AG04449 (cell line): ENCODE results near the gene C17orf107.

Experiments used
- CTCF ChIA-PET: fragments of 350-600 bp; formaldehyde crosslinking; extraction: SDS; loops from one replicate; lab custom pipeline; 2021; ENCODE audit warnings: antibody characterized with exemption; lab: Yijun Ruan, JAX
- POLR2A ChIA-PET: fragments of 400-600, 350-600 bp; formaldehyde crosslinking; extraction: SDS; loops from one replicate; lab custom pipeline; 2020; ENCODE audit warnings: antibody characterized with exemption, inconsistent platforms; lab: Yijun Ruan, JAX
- DNase-seq: peaks from one replicate; pipeline ENCODE4 v3.0.0-alpha.2; 2010; ENCODE audit warnings: low read depth, low spot score
- H3K4me3 ChIP-seq: 2 replicates; pipeline ENCODE4 v1.5.1; 2011; ENCODE audit warnings: low read depth, mild to moderate bottlenecking, control low read depth, low read length
- CTCF ChIP-seq: IDR thresholded peaks from one replicate; pipeline ENCODE4 v1.5.1; 2011; ENCODE audit warnings: mild to moderate bottlenecking, moderate library complexity, low read length, control low read depth, inconsistent platforms; ENCODE audit not compliant: insufficient read depth; ENCODE audit errors: missing control alignments

C17orf107 gene

GRCh38 chr17:4948166-4948930 lies 49.0 kb downstream of the C17orf107 start, which contains the start of gene PFN1:
Gene PFN1, minus strand, starts transcription at chr17:4948530. Its CDS starts 136 bp downstream, at chr17:4948394.
- ChIA-PET CTCF (interaction anchor here (1.6 kb wide), 1 partner anchor 40 kb away, joined by 4 read pairs; the partner anchor contains the start of gene CAMTA2), POLR2A (interaction anchor here (0.6 to 6.9 kb wide), 7 partner anchors 8 to 136 kb away, joined by 3 to 119 read pairs (median 5); partner anchors contain the start of genes CAMTA2, INCA1, KIF1C and RNF167)
- H3K4me3 ChIP-seq: peak within 1 kb of the TSS; percentile 99
- peak; percentile 63 for DNase-seq
- TF ChIP-seq CTCF: no peak

- H3K4me3 ChIP-seq: peak overlapping the region; percentile 99
- DNase-seq: peak; percentile 38
- POLR2A ChIA-PET: interaction anchor here (0.6 to 6.9 kb wide), 6 partner anchors 8 to 59 kb away, joined by 3 to 119 read pairs (median 7); partner anchors contain the start of genes CAMTA2, INCA1, KIF1C and RNF167
- TF ChIP-seq CTCF: no peak
- CTCF ChIA-PET: interaction anchor here (1.6 kb wide), 1 partner anchor 39 kb away, joined by 4 read pairs; the partner anchor contains the start of gene CAMTA2
These were observed 49.6 kb downstream of the C17orf107 start for GRCh38 chr17:4948931-4949320.

DNA sequence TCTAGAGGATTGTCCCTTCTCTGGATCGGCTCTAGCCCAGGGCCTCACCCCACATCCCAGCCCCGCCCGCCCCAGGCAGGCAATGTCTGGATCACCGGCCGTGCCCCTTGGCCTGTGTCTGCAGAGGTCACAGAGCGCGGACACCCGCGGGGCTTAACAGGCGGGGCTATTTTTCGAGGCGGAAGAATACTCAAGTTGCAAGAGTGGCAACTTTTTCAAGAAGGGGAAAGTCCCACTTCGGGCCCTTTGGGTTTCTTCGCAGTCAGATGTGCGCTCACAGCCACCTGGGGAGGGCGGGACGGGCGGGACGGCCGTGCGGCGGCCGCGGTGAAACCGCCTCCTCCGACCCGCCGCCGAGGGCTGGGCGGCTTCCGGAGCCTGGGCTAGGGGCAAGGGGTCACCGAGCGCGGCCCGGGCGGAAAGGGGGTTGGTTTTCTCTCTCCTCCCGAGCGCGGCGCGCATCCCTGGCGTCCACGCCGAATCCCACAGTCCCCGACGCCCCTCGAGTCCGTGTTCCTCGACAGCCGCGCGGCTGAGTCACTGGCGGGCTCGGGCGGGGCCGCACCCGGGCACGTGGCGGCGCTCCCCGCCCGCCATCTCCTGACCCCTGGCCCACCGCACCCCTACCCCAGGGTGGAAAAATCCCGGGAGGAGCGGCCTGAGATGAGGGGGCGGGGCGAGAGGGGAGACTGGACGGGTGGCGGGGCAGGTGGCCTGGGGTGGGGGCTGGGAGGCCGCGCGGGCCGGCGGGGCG lies 50.2 kb downstream of the C17orf107 start:
- ChIA-PET CTCF (interaction anchor here (1.6 kb wide), 1 partner anchor 38 kb away, joined by 4 read pairs; the partner anchor contains the start of gene CAMTA2), POLR2A (interaction anchor here (1.5 to 6.9 kb wide), 4 partner anchors 8 to 17 kb away, joined by 5 to 119 read pairs (median 80); partner anchors contain the start of genes RNF167, SLC25A11 and SPAG7)

GRCh38 chr17:4950075-4950745 lies 50.9 kb downstream of the C17orf107 start:
- DNase-seq: no peak

More for the DNA sequence above, 50.2 kb downstream of the C17orf107 start:
- no peak for TF ChIP-seq CTCF
- no peak for DNase-seq
- H3K4me3 ChIP-seq: peak overlapping the region; percentile 99

DNA sequence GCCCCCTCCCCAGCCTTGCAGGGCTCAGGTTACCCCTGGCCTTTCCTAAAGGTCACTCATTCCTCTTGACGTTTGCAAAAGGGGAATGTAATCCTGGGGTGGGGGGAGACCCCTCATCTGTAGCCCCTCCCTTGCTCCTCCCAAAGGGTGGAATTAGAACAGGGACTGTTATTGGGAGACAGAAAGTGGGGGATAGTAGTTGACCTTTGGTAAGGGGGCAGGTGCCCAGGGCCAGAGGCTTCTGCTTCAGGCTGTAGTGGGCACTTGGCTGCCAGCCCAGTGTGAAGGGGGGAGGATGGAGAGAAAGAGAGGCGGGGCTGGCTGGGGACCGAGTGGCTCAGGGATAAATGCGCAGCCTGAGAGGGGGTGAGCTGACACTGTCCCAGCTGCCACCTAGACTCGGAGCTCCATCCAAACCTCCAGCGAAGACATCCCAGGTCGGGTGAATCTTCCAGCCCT lies 51.4 kb downstream of the C17orf107 start, which contains the start of gene ENO3:
TSS of gene ENO3 (plus strand) at position 374 of the 459 bp plus-strand sequence. CDS start 711 bp downstream, outside the sequence.
- POLR2A ChIA-PET: interaction anchor here (6.2 to 6.6 kb wide), 2 partner anchors 10 to 15 kb away, joined by 49 to 112 read pairs; partner anchors contain the start of genes RNF167, SLC25A11 and SPAG7
- DNase-seq: no peak
- no peak for TF ChIP-seq CTCF
- peak within 1 kb of the TSS; percentile 48 for H3K4me3 ChIP-seq
- CTCF ChIA-PET: interaction anchor here (2.4 kb wide), 1 partner anchor 16 kb away, joined by 11 read pairs; the partner anchor contains the start of gene SPAG7

More at GRCh38 chr17:4950075-4950745, 50.9 kb downstream of the C17orf107 start:
- no peak for TF ChIP-seq CTCF
- H3K4me3 ChIP-seq: peak overlapping the region; percentile 48
- CTCF ChIA-PET: interaction anchor here (2.4 kb wide), 1 partner anchor 17 kb away, joined by 11 read pairs; the partner anchor contains the start of gene SPAG7
- POLR2A ChIA-PET: interaction anchor here (6.2 to 6.6 kb wide), 2 partner anchors 10 to 15 kb away, joined by 49 to 112 read pairs; partner anchors contain the start of genes RNF167, SLC25A11 and SPAG7
